Activated CD8-positive, alpha-beta memory T cell treated with anti-CD3 and anti-CD28 coated beads for 36 hours (primary cell): ENCODE results near the gene NCSTN. TPM values are rescaled to one million over a fixed set of nuclear protein-coding genes. Genes with fewer than 3 reads are reported as not detected.

Experiments
- CTCF ChIA-PET: fragments of 350-600 bp; sonication (Branson Sonifier 250); formaldehyde crosslinking; loops from one replicate; lab custom pipeline; 2021; ENCODE audit warnings: antibody characterized with exemption; lab: Charles Lee
- POLR2A ChIA-PET: fragments of 350-600 bp; sonication (Branson Sonifier 250); formaldehyde crosslinking; loops from one replicate; lab custom pipeline; 2021; ENCODE audit warnings: antibody characterized with exemption; lab: Charles Lee
- total RNA-seq, 2 experiments: library from RNA; stranded (reverse); gene quantifications; one replicate each; pipeline ENCODE4 v1.2.3, GENCODE V29; 2021

Gene NCSTN
- total RNA-seq: 10 to 100 TPM; 58.0 to 58.4 TPM

DNA sequence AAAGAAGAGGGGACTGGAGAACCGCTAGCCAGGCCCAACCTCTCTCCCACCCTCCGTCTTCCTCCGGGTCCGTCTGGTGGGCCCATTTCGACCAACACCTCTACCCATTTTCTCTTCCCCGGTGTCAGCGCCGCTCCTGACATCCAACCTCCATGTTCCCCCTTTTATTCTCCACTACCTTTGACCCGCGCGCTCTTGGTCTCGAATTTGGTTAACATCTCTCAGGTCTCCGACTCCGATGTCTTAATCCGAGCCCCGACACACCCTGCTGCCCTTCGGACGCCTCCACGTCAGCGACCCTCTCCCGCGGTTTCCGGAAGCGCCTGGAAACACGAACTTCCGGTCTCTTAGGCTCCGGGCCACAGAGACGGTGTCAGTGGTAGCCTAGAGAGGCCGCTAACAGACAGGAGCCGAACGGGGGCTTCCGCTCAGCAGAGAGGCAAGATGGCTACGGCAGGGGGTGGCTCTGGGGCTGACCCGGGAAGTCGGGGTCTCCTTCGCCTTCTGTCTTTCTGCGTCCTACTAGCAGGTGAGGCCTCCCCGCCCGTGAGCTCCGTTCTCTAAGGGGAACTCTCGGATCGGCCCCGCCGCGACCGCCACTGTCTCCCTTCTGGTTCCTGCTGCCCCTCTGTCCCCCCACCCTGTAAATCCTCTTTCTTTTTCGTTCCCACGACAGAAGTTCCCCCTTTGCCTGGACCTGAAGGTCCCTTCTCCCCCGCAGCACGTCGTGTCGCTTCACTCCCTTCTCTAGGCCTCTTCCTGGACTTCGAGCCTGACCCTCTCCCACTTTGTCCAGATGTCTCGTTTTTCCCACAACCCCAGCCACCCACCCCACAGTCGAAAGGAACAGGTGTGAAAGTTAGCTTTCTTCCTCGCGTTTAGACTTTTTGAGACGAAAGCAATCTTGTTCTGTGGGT lies at the start of gene NCSTN, which contains the start of gene COPA:
Gene NCSTN, plus strand, starts transcription at position 431 of the 917 bp plus-strand sequence. Its CDS starts 14 bp downstream, at position 445.
Gene COPA, minus strand, starts transcription at position 298 of the 917 bp plus-strand sequence. Its CDS starts 80 bp downstream, at position 218.
- POLR2A ChIA-PET: interaction anchor here (0.7 to 0.9 kb wide), 3 partner anchors 42 to 312 kb away, joined by 3 to 10 read pairs (median 5); partner anchors contain the start of gene DCAF8

DNA sequence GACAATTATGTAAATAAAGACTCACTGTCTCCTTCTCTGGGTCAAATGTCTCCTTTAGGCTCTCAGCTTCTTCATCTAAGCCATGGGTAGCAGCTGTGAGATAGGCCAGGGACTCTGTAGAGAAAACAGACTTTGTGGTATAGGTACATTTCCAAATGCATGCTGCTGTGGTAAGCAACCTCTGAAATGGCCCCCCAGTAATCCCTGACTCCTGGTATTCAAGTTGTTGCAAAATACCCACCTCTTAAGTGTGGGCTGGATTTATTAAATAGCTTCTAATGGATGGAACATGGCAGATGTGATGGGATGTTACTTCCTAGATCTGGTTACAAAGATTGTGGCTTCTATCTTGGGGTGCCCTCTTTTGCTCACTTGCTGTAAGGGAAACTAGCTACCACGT lies 47.1 kb upstream of the NCSTN start:
- POLR2A ChIA-PET: no interaction called here
- CTCF ChIA-PET: interaction anchor here (0.8 kb wide), 1 partner anchor 103 kb away, joined by 4 read pairs; no protein-coding TSS in a partner anchor

More for the DNA sequence above, at the start of gene NCSTN, which contains the start of gene COPA:
- CTCF ChIA-PET: interaction anchor here (1.0 kb wide), 1 partner anchor 34 kb away, joined by 3 read pairs; no protein-coding TSS in a partner anchor

DNA sequence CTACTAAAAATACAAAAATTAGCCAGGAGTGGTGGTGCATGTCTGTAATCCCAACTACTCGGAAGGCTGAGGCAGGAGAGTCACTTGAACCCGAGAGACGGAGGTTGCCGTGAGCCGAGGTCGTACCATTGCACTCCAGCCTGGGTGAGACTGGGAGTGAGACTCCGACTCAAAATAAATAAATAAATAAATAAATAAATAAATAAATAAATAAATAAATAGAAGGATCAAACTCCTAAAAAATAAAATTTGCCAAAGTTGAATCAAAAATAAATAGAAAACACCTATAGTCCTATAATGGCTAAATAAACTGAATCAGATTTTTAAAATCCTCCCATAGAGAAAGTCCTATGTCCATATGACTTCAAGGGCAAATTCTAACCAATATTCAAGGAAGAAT lies 43.0 kb upstream of the NCSTN start:
- ChIA-PET POLR2A (no interaction called here), CTCF (no interaction called here)

- ChIA-PET POLR2A (no interaction called here), CTCF (interaction anchor here (1.1 to 1.4 kb wide), 2 partner anchors 16 to 47 kb away, joined by 3 to 4 read pairs; no protein-coding TSS in a partner anchor)
Measured at GRCh38 chr1:160307118-160307791, 35.9 kb upstream of the NCSTN start.

GRCh38 chr1:160308451-160309184 lies 34.6 kb upstream of the NCSTN start:
- ChIA-PET POLR2A (no interaction called here), CTCF (interaction anchor here (1.4 kb wide), 1 partner anchor 49 kb away, joined by 3 read pairs; no protein-coding TSS in a partner anchor)

DNA sequence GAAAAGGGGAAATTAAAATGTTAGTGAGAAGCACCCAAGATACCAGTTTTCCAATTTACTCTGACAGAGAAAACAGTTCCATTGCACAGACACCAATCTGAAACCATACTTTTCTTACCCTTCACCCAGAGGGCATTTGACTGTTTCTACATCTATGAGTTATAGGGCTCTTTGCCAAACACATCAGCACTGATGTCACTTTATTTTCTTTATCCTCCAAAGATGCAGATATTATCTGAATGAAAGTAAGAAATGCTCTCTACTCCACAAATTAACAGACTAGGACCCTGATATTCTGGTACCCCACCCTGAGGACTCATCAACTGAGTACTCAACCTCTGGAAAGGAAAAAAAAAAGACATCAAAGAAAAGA lies 34.0 kb upstream of the NCSTN start:
- POLR2A ChIA-PET: no interaction called here
- CTCF ChIA-PET: no interaction called here

DNA sequence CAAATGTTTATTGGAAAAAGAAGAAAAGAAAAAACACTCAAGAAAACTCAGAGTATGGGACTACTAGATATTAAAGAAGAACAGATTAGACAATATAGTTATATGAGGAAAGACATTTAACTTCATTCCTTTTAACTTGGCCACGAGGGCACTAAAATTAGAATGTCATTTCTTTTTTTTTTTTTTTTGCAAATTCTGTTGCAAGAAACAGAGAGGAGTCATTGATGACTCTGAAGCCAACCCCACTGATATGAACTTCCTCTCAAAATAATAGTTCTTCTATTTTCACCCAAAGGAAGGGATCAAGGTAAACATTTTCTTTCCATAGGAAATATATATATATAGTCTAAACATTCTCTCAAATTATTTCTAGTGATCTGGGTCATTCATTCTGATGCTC lies 33.6 kb upstream of the NCSTN start:
- POLR2A ChIA-PET: no interaction called here
- CTCF ChIA-PET: no interaction called here

DNA sequence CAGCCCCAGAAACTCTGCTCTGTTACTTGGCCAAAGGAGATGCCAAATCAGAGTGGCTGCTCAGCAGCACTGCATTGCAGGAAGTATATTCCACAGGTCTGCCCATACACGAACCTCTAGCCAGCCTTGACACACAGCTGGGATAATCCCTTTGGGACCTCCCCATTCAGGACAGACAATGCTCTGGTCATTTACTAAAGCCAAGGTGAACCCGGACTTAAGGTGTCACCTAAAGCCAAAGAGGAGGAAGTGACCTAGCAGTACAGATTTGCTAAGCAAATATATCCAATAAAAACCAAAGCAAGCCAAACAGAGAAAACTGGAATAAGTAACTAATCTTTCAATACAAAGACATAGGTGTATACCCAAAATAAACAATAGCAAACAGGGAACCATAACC lies 27.8 kb upstream of the NCSTN start:
- CTCF ChIA-PET: no interaction called here

GRCh38 chr1:160322831-160323230 lies 20.4 kb upstream of the NCSTN start:
- POLR2A ChIA-PET: no interaction called here
- CTCF ChIA-PET: no interaction called here

More for the DNA sequence above, 27.8 kb upstream of the NCSTN start:
- POLR2A ChIA-PET: no interaction called here

DNA sequence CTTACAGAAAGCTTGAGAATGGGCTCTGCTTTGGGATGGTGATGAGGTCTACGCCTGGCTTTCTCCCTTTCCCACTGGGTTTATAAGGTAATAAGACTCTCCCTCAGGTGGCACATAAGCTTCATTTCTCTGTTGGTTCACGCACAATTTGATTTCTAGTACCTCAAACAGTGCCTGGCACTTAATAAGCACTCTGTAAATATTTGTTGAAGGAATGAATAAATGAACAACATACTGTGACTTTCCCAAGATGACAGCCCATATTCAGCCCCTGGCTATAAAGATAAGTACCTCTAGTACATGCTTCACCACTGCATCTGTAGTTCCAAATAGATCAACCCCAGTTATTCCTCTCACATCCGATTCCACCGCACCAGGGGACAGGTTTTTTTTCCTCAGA lies 17.9 kb upstream of the NCSTN start:
- CTCF ChIA-PET: interaction anchor here (1.0 kb wide), 1 partner anchor 34 kb away, joined by 3 read pairs; no protein-coding TSS in a partner anchor
- POLR2A ChIA-PET: no interaction called here

- ChIA-PET POLR2A (no interaction called here), CTCF (interaction anchor here (0.6 kb wide), 1 partner anchor 38 kb away, joined by 3 read pairs; no protein-coding TSS in a partner anchor)
Measured at GRCh38 chr1:160326418-160326817, 16.8 kb upstream of the NCSTN start.

GRCh38 chr1:160328184-160328583 lies 15.0 kb upstream of the NCSTN start:
- CTCF ChIA-PET: interaction anchor here (1.0 to 1.4 kb wide), 2 partner anchors 36 to 321 kb away, joined by 3 read pairs; no protein-coding TSS in a partner anchor
- POLR2A ChIA-PET: interaction anchor here (0.6 kb wide), 1 partner anchor 1302 kb away, joined by 6 read pairs; no protein-coding TSS in a partner anchor

DNA sequence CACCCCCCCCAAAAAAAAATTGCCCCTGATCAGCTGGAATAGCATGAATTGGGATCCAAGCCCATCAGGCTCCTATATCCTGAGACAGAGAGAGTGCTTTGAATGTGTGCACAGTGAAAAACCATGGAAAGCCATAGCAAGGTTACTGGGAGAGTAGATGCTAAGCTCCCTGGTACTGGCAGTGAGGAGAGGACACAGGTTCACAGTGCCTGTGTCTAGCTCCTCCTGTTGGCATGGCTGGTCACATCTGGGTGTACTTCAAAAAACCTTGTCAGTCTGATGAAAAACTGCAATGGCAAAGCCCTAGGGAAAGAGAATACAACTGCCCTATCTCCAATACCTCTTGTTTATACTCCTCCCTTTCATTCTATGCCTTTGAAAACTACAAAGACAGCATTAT lies 13.1 kb upstream of the NCSTN start:
- ChIA-PET CTCF (interaction anchor here (0.6 to 1.3 kb wide), 3 partner anchors 10 to 1000 kb away, joined by 3 to 5 read pairs (median 3); no protein-coding TSS in a partner anchor), POLR2A (no interaction called here)

DNA sequence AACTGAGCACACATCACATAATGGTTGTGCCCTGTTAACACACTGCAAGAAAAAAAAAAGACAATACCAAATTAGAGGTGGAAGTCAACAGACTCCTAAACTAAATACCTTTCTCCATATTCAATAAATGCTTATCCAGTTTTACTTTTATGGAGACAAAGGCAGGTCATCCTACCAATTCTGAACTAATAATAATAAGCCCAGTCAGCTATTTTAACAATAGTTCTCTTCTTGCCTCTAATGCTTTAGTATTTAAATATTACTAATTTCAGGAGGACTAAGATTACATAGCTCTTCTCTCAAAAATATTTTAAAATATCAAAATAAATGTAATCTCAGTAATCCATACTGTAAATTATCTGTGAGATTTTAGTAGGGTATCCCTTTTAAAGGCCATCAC lies 10.7 kb upstream of the NCSTN start:
- POLR2A ChIA-PET: interaction anchor here (0.5 kb wide), 1 partner anchor 72 kb away, joined by 3 read pairs; no protein-coding TSS in a partner anchor
- CTCF ChIA-PET: no interaction called here

GRCh38 chr1:160338580-160338979 lies 4.6 kb upstream of the NCSTN start:
- CTCF ChIA-PET: no interaction called here

DNA sequence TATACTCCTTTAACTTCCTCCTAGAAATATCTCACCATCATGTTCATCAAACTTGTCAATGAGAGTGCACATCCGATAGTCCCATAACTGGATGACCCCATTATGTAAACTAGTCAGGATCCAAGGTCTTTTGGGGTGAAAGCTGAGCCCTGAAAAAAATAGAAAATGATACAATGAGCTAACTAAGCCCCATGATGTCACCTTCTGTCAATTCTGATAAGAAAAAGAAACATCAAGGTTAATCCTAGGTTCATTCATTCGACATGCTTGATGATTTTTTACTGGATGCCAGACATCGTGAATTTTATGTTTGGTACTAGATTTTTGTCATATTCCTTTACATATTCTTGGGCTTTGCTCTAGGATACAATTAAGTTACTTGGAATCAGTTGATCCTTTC lies 3.0 kb upstream of the NCSTN start:
- CTCF ChIA-PET: interaction anchor here (0.6 kb wide), 1 partner anchor 10 kb away, joined by 5 read pairs; no protein-coding TSS in a partner anchor
- POLR2A ChIA-PET: no interaction called here

More at GRCh38 chr1:160338580-160338979, 4.6 kb upstream of the NCSTN start:
- POLR2A ChIA-PET: interaction anchor here (0.6 kb wide), 1 partner anchor 54 kb away, joined by 3 read pairs; the partner anchor contains the start of gene PEX19

GRCh38 chr1:160340866-160341265 lies 2.3 kb upstream of the NCSTN start:
- ChIA-PET POLR2A (no interaction called here), CTCF (no interaction called here)

DNA sequence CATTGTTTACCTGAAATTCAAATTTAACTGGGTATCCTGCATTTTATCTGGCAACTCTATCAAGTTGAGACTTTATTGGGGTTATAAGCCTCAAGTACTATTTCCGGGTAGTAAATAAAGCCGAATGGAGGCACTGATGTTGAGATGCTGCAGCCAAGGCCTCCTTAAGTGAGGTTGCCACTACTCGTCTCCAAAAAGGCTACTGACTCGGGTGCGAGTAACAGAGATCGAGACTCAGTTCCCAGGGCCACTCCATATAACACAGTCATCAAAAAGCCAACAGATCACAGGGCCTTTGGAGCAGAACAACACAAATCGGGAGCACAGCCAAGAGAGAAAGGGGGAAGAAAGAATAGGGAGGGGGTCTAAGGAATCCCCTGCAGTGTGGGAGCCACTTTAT lies 657 bp upstream of the NCSTN start:
- ChIA-PET POLR2A (no interaction called here), CTCF (interaction anchor here (0.6 kb wide), 1 partner anchor 92 kb away, joined by 4 read pairs; no protein-coding TSS in a partner anchor)
